A549 treated with RU486 at 1 μM for 4 hours (cell line): Measurements from ENCODE around the gene VEZT. TPM values are rescaled to one million over a fixed set of nuclear protein-coding genes. Genes with fewer than 3 reads are reported as not detected.

ENCODE experiments used
- total RNA-seq: library from RNA; stranded (reverse); fragments of 200-300 nt; extraction: Qiagen RNA extraction; gene quantifications from 5 replicates; pipeline ENCODE4 v1.2.3, GENCODE V29; 2022; ENCODE audit warnings: low read depth

The VEZT gene, protein sequence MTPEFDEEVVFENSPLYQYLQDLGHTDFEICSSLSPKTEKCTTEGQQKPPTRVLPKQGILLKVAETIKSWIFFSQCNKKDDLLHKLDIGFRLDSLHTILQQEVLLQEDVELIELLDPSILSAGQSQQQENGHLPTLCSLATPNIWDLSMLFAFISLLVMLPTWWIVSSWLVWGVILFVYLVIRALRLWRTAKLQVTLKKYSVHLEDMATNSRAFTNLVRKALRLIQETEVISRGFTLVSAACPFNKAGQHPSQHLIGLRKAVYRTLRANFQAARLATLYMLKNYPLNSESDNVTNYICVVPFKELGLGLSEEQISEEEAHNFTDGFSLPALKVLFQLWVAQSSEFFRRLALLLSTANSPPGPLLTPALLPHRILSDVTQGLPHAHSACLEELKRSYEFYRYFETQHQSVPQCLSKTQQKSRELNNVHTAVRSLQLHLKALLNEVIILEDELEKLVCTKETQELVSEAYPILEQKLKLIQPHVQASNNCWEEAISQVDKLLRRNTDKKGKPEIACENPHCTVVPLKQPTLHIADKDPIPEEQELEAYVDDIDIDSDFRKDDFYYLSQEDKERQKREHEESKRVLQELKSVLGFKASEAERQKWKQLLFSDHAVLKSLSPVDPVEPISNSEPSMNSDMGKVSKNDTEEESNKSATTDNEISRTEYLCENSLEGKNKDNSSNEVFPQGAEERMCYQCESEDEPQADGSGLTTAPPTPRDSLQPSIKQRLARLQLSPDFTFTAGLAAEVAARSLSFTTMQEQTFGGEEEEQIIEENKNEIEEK
- total RNA-seq: 47.8 to 76.4 TPM (median 63.6 TPM) in 5 replicates

GRCh38 chr12:95217377-95218149 is at the start of gene VEZT, which contains the start of gene FGD6:
TSS of gene VEZT (plus strand) at chr12:95217807. CDS start at chr12:95217851, 44 bp downstream.
TSS of gene FGD6 (minus strand) at chr12:95217467. CDS start at chr12:95217240, 227 bp downstream.

Other genes with a start within 250 kb of the VEZT start
- 127 to 163 TPM (median 141 TPM) in 5 replicates for gene NDUFA12, start 214.1 kb upstream of the VEZT start, total RNA-seq
- gene NR2C1, start 144.2 kb upstream of the VEZT start, total RNA-seq: 23.0 to 32.8 TPM (median 29.5 TPM) in 5 replicates
- gene FGD6, start 340 bp upstream of the VEZT start, total RNA-seq: 12.8 to 17.5 TPM (median 16.3 TPM) in 5 replicates